Endothelial cell of umbilical vein (primary cell): ENCODE measurements around the gene PAM16. TPM values are rescaled to one million over a fixed set of nuclear protein-coding genes. Genes with fewer than 3 reads are reported as not detected.

Experiments used
- BruUV-seq: library from RNA; stranded (reverse); fragments of 400-500 nt; replicated peaks from 2 replicates; lab custom pipeline; 2021; lab: Mats Ljungman, UMichigan
- CTCF ChIA-PET: fragments of 300-600, 350-600 bp; sonication (Branson Sonifier 250); formaldehyde crosslinking; loops from one replicate; lab custom pipeline; 2021; ENCODE audit warnings: antibody characterized with exemption, inconsistent platforms; lab: Charles Lee
- POLR2A ChIA-PET: fragments of 300-600, 350-600 bp; sonication (Branson Sonifier 250); formaldehyde crosslinking; loops from one replicate; lab custom pipeline; 2021; ENCODE audit warnings: antibody characterized with exemption, inconsistent platforms; lab: Charles Lee
- DNase-seq: peaks from one replicate; pipeline ENCODE4 v3.0.0-alpha.2; 2011; ENCODE audit warnings: low read depth, low spot score
- FAIRE-seq: peaks from 2 replicates; lab custom pipeline; 2011; peaks lifted over from hg19 to GRCh38; lab: Jason Lieb, UNC
- H2AFZ ChIP-seq: 2 replicates; pipeline ENCODE4 v1.6.0; 2012; ENCODE audit warnings: low read depth, low read length, control low read depth, inconsistent platforms
- H3K27ac ChIP-seq: 2 replicates; pipeline ENCODE4 v1.5.1; 2011; ENCODE audit warnings: low read depth, mild to moderate bottlenecking, control low read depth, low read length, moderate library complexity; ENCODE audit not compliant: insufficient read depth
- H3K27me3 ChIP-seq, 2 experiments: 2 replicates each; pipeline versions ENCODE4 v1.6.0 to v1.6.1; 2011; ENCODE audit warnings: low read length in 2 of 2, mixed read lengths in 1 of 2; ENCODE audit not compliant: control insufficient read depth in 2 of 2, insufficient read depth in 2 of 2
- H3K36me3 ChIP-seq, 2 experiments: 2 replicates in 1 of 2; 3 replicates in 1 of 2; pipeline ENCODE4 v1.5.1; 2011; ENCODE audit warnings: low read length in 2 of 2, mild to moderate bottlenecking in 1 of 2, moderate library complexity in 1 of 2; ENCODE audit not compliant: control insufficient read depth in 2 of 2, insufficient read depth in 2 of 2; ENCODE audit errors: extremely low read depth in 1 of 2
- H3K4me1 ChIP-seq: 3 replicates; pipeline ENCODE4 v1.5.1; 2011; ENCODE audit warnings: mild to moderate bottlenecking, low read length; ENCODE audit not compliant: control insufficient read depth, insufficient read depth; ENCODE audit errors: extremely low read depth
- H3K4me2 ChIP-seq: 2 replicates; pipeline ENCODE4 v1.6.1; 2011; ENCODE audit warnings: low read length, control low read depth, mixed read lengths; ENCODE audit not compliant: insufficient read depth
- H3K4me3 ChIP-seq, 3 experiments: fragments of 200-600 bp in 1 of 3; sonication (generic), shearing (Covaris generic) in 1 of 3; replicated peaks in 1 of 3; 2 replicates each; pipeline ENCODE4 v1.5.1; 2011 to 2016; ENCODE audit warnings: control low read depth in 3 of 3, low read length in 3 of 3, mild to moderate bottlenecking in 2 of 3, inconsistent platforms in 1 of 3, low read depth in 1 of 3, moderate library complexity in 1 of 3; ENCODE audit not compliant: insufficient read depth in 1 of 3
- H3K79me2 ChIP-seq: 2 replicates; pipeline ENCODE4 v1.6.0; 2012; ENCODE audit warnings: low read length, inconsistent platforms; ENCODE audit not compliant: control insufficient read depth, insufficient read depth
- H3K9ac ChIP-seq: replicated peaks from 2 replicates; pipeline ENCODE3; 2011; ENCODE audit warnings: low read length, control low read depth; ENCODE audit not compliant: insufficient read depth; ENCODE audit errors: extremely low read depth
- H3K9me1 ChIP-seq: replicated peaks from 3 replicates; pipeline ENCODE4 v1.6.0; 2011; ENCODE audit warnings: mild to moderate bottlenecking, low read length; ENCODE audit not compliant: control insufficient read depth, insufficient read depth; ENCODE audit errors: extremely low read depth
- H3K9me3 ChIP-seq: replicated peaks from 2 replicates; pipeline ENCODE4 v1.5.1; 2012; ENCODE audit warnings: low read length, inconsistent platforms; ENCODE audit not compliant: control insufficient read depth, insufficient read depth
- H4K20me1 ChIP-seq: replicated peaks from 2 replicates; pipeline ENCODE3; 2011; ENCODE audit warnings: mild to moderate bottlenecking, low read length; ENCODE audit not compliant: control insufficient read depth, insufficient read depth; ENCODE audit errors: extremely low read depth
- CTCF ChIP-seq, 2 donors: IDR thresholded peaks; 1 replicate in 1 of 2; 2 replicates in 1 of 2; pipeline ENCODE4 v1.5.1; 2011; ENCODE audit warnings: low read length in 2 of 2, mild to moderate bottlenecking in 2 of 2, moderate library complexity in 2 of 2, control low read depth in 1 of 2, inconsistent platforms in 1 of 2, low read depth in 1 of 2; ENCODE audit not compliant: insufficient read depth in 1 of 2; ENCODE audit errors: extremely low read depth in 1 of 2
- EZH2 ChIP-seq: IDR thresholded peaks from 2 replicates; pipeline ENCODE4 v1.6.1; 2012; ENCODE audit warnings: borderline replicate concordance, low read depth, mild to moderate bottlenecking, moderate library complexity, low read length, inconsistent platforms; ENCODE audit not compliant: severe bottlenecking
- FOS ChIP-seq: IDR thresholded peaks from 2 replicates; pipeline ENCODE4 v1.6.1; 2011; ENCODE audit warnings: mild to moderate bottlenecking, low read length, moderate library complexity, borderline replicate concordance; ENCODE audit not compliant: insufficient read depth
- GATA2 ChIP-seq: IDR thresholded peaks from 2 replicates; pipeline ENCODE4 v1.7.0; 2011; ENCODE audit warnings: low read depth, mild to moderate bottlenecking, moderate library complexity, mixed read lengths, low read length; ENCODE audit not compliant: insufficient read length, insufficient read depth
- JUN ChIP-seq: IDR thresholded peaks from 2 replicates; pipeline ENCODE4 v1.6.1; 2011; ENCODE audit warnings: borderline replicate concordance, low read depth; ENCODE audit not compliant: insufficient read length, insufficient read depth
- MYC ChIP-seq: IDR thresholded peaks from one replicate; pipeline ENCODE4 v1.6.1; 2011; ENCODE audit warnings: mild to moderate bottlenecking, low read depth, low read length
- POLR2A ChIP-seq: IDR thresholded peaks from 2 replicates; pipeline ENCODE4 v1.6.1; 2012; ENCODE audit warnings: low read depth, mild to moderate bottlenecking, control low read depth, low read length
- POLR2AphosphoS5 ChIP-seq: IDR thresholded peaks from 2 replicates; pipeline ENCODE4 v1.6.1; 2012; ENCODE audit warnings: low read depth, mild to moderate bottlenecking, control low read depth, low read length, moderate library complexity; ENCODE audit not compliant: insufficient read depth
- dilution Hi-C: fragments of 300-500 bp; cut with MboI; formaldehyde crosslinking; loops from one replicate; pipeline ENCODE4 v1.15.0; 2019; ENCODE audit warnings: low sequenced_read_pairs; ENCODE audit not compliant: extremely low pct_ligation_motif_present
- intact Hi-C: fragments of 100-400 bp; cut with micrococcal nuclease; formaldehyde crosslinking; loops from one replicate; pipeline ENCODE4 v1.10.0; 2022
- polyA plus RNA-seq, 4 experiments: library from polyadenylated mRNA; depleted of rRNA in 3 of 4; stranded (reverse) in 3 of 4; unstranded in 1 of 4; fragments of >200 nt; gene quantifications; 2 replicates each; pipeline versions ENCODE4 v1.2.1 to v1.2.3, GENCODE V29; 2011 to 2012; ENCODE audit warnings: missing spikeins in 1 of 4
- total RNA-seq: library from RNA; stranded (reverse); gene quantifications from 2 replicates; pipeline ENCODE4 v1.2.3, GENCODE V29; 2021
- TF ChIP-seq, protein P1 (sequence below): IDR thresholded peaks from 2 replicates; pipeline ENCODE4 v1.6.1; 2011; ENCODE audit not compliant: insufficient read depth, insufficient read length

Gene PAM16
- total and polyA plus RNA-seq, 2 donors (not counting 3 experiments of a cell fraction or from before 2014, with no cell fraction given) = 40.0 to 67.2 TPM

DNA sequence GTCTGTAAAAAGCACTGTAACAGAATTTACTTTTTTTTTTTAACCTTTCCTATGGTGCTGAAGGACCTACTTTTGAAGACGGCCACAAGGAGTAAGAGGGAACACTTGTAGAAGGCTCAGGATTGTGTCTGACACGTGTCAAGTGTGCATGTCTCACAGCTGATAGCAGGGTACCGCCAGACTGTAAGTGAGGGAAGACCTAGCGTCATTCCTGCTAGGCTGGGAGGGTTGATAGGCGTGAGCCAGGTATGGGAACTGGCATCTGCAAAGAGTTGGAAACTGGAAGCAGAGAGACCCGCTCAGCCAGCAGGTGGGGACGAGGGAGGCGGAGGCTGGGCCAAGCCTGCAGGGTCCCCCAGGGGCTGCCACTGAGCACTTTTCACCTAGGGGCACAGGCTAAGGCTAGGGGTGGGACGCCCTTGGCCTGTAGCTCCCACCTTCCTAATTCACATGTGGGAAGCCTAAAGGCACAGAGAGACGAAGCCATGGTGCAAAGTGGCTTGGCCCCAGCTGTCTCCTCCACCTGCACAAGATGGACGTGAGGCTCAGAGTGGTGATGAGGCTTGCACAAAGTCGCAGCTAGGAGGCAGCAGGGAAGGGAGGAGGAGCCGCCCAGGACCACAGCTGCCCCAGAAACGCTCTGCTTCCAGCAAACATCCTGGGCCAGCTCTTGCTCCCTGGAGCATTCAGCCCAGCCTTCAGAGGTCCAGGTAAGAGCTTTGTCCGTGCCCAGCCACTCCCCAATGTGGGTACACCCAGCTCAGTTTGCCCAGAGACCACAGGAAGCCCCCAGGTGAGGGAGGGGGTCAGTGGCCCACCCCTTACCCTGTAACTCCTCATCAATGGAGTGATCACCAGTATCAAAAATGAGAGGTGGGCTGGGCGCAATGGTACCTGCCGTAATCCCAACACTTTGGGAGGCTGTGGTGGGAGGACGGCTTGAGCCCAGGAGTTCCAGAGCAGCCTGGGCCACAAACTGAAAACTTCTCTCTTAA lies 39.4 kb upstream of the PAM16 start:
- intact Hi-C loops = no loop called here
- dilution Hi-C loops = no loop called here
- no peaks in the 10 kb centered on the region for H3K9me3 ChIP-seq
- H4K20me1 ChIP-seq = no peaks in the 10 kb centered on the region
- H3K27me3 ChIP-seq = no peaks in the 10 kb centered on the region
- no peak overlapping the region for H3K27ac ChIP-seq
- H3K79me2 ChIP-seq = no peaks in the 10 kb centered on the region
- no peaks in the 10 kb centered on the region for H3K9me1 ChIP-seq
- H3K4me2 ChIP-seq = no peak overlapping the region
- H3K9ac ChIP-seq = no peak overlapping the region
- DNase-seq (no peak), FAIRE-seq (no peak)
- TF ChIP-seq JUN (no peak), FOS (no peak), CTCF (IDR thresholded peaks at IDR 0.05; ENCODE audit: extremely low read depth in 1 of 2, insufficient read depth in 1 of 2, low read depth in 1 of 2, low read length in 2 of 2) (no peak), POLR2AphosphoS5 (no peak), POLR2A (no peak), EZH2 (no peak), MYC (no peak), GATA2 (no peak)
- TF ChIP-seq, protein P1, sequence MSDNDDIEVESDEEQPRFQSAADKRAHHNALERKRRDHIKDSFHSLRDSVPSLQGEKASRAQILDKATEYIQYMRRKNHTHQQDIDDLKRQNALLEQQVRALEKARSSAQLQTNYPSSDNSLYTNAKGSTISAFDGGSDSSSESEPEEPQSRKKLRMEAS = no peak
- H2AFZ ChIP-seq = no peak overlapping the region
- ChIA-PET CTCF (interaction anchor here (0.8 to 7.5 kb wide), 3 partner anchors 13 to 31 kb away, joined by 3 to 63 read pairs (median 3); no protein-coding TSS in a partner anchor), POLR2A (no interaction called here)
- peaks cover 11% of the 10 kb centered on the region for H3K4me1 ChIP-seq
- peaks cover 0 to 28% of the 10 kb centered on the region in 2 experiments for H3K36me3 ChIP-seq
- H3K4me3 ChIP-seq = no peak overlapping the region
- no TSS peak for BruUV-seq
